Activated CD8-positive, alpha-beta T cell treated with anti-CD3 and anti-CD28 coated beads for 36 hours (primary cell): ENCODE data around the gene RALY. TPM values are rescaled to one million over a fixed set of nuclear protein-coding genes. Genes with fewer than 3 reads are reported as not detected.

Experiments used
- ATAC-seq: fragments of 200-7000 bp; cut with Tn5 transposase; one replicate; pipeline ENCODE4 v1.10.0; 2021; ENCODE audit warnings: mild to moderate bottlenecking, moderate library complexity
- CTCF ChIA-PET: fragments of 350-600 bp; sonication (Branson Sonifier 250); formaldehyde crosslinking; loops from one replicate; lab custom pipeline; 2021; ENCODE audit warnings: antibody characterized with exemption; lab: Charles Lee
- POLR2A ChIA-PET: fragments of 350-600 bp; sonication (Branson Sonifier 250); formaldehyde crosslinking; loops from one replicate; lab custom pipeline; 2021; ENCODE audit warnings: antibody characterized with exemption; lab: Charles Lee
- DNase-seq: peaks from one replicate; pipeline ENCODE4 v3.0.0-alpha.2; 2020
- H3K27ac Mint-ChIP-seq: one replicate; pipeline ENCODE4 v1.8.0; 2021; ENCODE audit warnings: mild to moderate bottlenecking, mixed read lengths
- H3K27me3 Mint-ChIP-seq: one replicate; pipeline ENCODE4 v1.8.0; 2021; ENCODE audit warnings: mixed read lengths
- H3K36me3 Mint-ChIP-seq: one replicate; pipeline ENCODE4 v1.8.0; 2021; ENCODE audit warnings: low read depth, mixed read lengths
- H3K4me1 Mint-ChIP-seq: one replicate; pipeline ENCODE4 v1.8.0; 2021; ENCODE audit warnings: low read depth, mixed read lengths
- H3K4me3 Mint-ChIP-seq: one replicate; pipeline ENCODE4 v1.8.0; 2021; ENCODE audit warnings: mild to moderate bottlenecking, moderate library complexity, mixed read lengths
- H3K9me3 Mint-ChIP-seq: one replicate; pipeline ENCODE4 v1.8.0; 2021; ENCODE audit warnings: mixed read lengths
- CTCF ChIP-seq: fragments of 200-600 bp; IDR thresholded peaks from one replicate; pipeline ENCODE4 v1.8.0; 2022; ENCODE audit warnings: antibody characterized with exemption, mild to moderate bottlenecking
- intact Hi-C: fragments of 100-400 bp; cut with micrococcal nuclease; formaldehyde crosslinking; loops from one replicate; pipeline ENCODE4 v1.10.0; 2022
- total RNA-seq, 2 experiments: library from RNA; stranded (reverse); gene quantifications; one replicate each; pipeline ENCODE4 v1.2.3, GENCODE V29; 2021

RALY gene
- total RNA-seq, 2 experiments from 2014 or later = 151 to 153 TPM

- TF ChIP-seq CTCF = no peak
- Mint-ChIP-seq H3K4me3 (no peak overlapping the region), H3K36me3 (peaks cover 7% of the 10 kb centered on the region), H3K27me3 (no peaks in the 10 kb centered on the region), H3K4me1 (peaks cover 17% of the 10 kb centered on the region), H3K27ac (no peak overlapping the region), H3K9me3 (no peaks in the 10 kb centered on the region)
- no peak for DNase-seq
- no peak for ATAC-seq
- ChIA-PET POLR2A (interaction anchor here (0.8 to 1.4 kb wide), 2 partner anchors 10 to 131 kb away, joined by 3 to 4 read pairs; no protein-coding TSS in a partner anchor), CTCF (interaction anchor here (1.8 kb wide), 1 partner anchor 10 kb away, joined by 5 read pairs; no protein-coding TSS in a partner anchor)
- intact Hi-C loops = no loop called here
Measured at GRCh38 chr20:34076952-34077351, 83.2 kb downstream of the RALY start.

GRCh38 chr20:34078540-34078939, 84.8 kb downstream of the RALY start:
- TF ChIP-seq CTCF = no peak
- no peak for ATAC-seq
- peak overlapping the region; percentile 32 for H3K27ac Mint-ChIP-seq
- ChIA-PET POLR2A (interaction anchor here (1.2 kb wide), 1 partner anchor 22 kb away, joined by 4 read pairs; no protein-coding TSS in a partner anchor), CTCF (interaction anchor here (1.1 to 1.8 kb wide), 2 partner anchors 8 to 215 kb away, joined by 3 to 5 read pairs; no protein-coding TSS in a partner anchor)
- H3K27me3 Mint-ChIP-seq = no peaks in the 10 kb centered on the region
- intact Hi-C loops = no loop called here
- no peak overlapping the region for H3K4me3 Mint-ChIP-seq
- H3K9me3 Mint-ChIP-seq = no peaks in the 10 kb centered on the region
- DNase-seq = no peak
- peaks cover 10% of the 10 kb centered on the region for H3K4me1 Mint-ChIP-seq
- peaks cover 7% of the 10 kb centered on the region for H3K36me3 Mint-ChIP-seq

- no peaks in the 10 kb centered on the region for H3K9me3 Mint-ChIP-seq
- peak overlapping the region; percentile 64 for H3K27ac Mint-ChIP-seq
- peaks cover 11% of the 10 kb centered on the region for H3K36me3 Mint-ChIP-seq
- DNase-seq (no peak), ATAC-seq (no peak)
- ChIA-PET POLR2A (no interaction called here), CTCF (interaction anchor here (0.9 kb wide), 1 partner anchor 28 kb away, joined by 3 read pairs; no protein-coding TSS in a partner anchor)
- no peak overlapping the region for H3K4me3 Mint-ChIP-seq
- intact Hi-C loops = no loop called here
- H3K27me3 Mint-ChIP-seq = no peaks in the 10 kb centered on the region
- H3K4me1 Mint-ChIP-seq = no peaks in the 10 kb centered on the region
- TF ChIP-seq CTCF = no peak
Measured at GRCh38 chr20:34079818-34080217, 86.1 kb downstream of the RALY start.

- TF ChIP-seq CTCF = no peak
- ChIA-PET CTCF (interaction anchor here (0.9 to 2.4 kb wide), 6 partner anchors 13 to 219 kb away, joined by 3 to 11 read pairs (median 4); no protein-coding TSS in a partner anchor), POLR2A (interaction anchor here (1.0 to 1.2 kb wide), 5 partner anchors 14 to 155 kb away, joined by 3 to 4 read pairs (median 4); no protein-coding TSS in a partner anchor)
- no peak for ATAC-seq
- no peak for DNase-seq
- Mint-ChIP-seq H3K27ac (peak overlapping the region; percentile 28), H3K4me3 (no peak overlapping the region), H3K27me3 (no peaks in the 10 kb centered on the region), H3K9me3 (no peaks in the 10 kb centered on the region), H3K36me3 (peaks cover 22% of the 10 kb centered on the region), H3K4me1 (no peaks in the 10 kb centered on the region)
- intact Hi-C loops = no loop called here
Measured at GRCh38 chr20:34082232-34082887, 88.6 kb downstream of the RALY start.

- POLR2A ChIA-PET = interaction anchor here (1.0 to 1.1 kb wide), 4 partner anchors 13 to 156 kb away, joined by 3 to 4 read pairs (median 4); no protein-coding TSS in a partner anchor
- ATAC-seq (no peak), DNase-seq (no peak)
- Mint-ChIP-seq H3K4me3 (no peak overlapping the region), H3K27me3 (no peaks in the 10 kb centered on the region), H3K9me3 (no peaks in the 10 kb centered on the region), H3K4me1 (peaks cover 2% of the 10 kb centered on the region), H3K36me3 (peaks cover 28% of the 10 kb centered on the region), H3K27ac (peak overlapping the region; percentile 11)
- TF ChIP-seq CTCF = no peak
- intact Hi-C loops = no loop called here
- CTCF ChIA-PET = interaction anchor here (1.5 to 2.4 kb wide), 2 partner anchors 13 to 19 kb away, joined by 4 to 11 read pairs; no protein-coding TSS in a partner anchor
Measured at GRCh38 chr20:34083137-34083536, 89.4 kb downstream of the RALY start.
